ENCODE measurements around the gene SUB1. TPM values are rescaled to one million over a fixed set of nuclear protein-coding genes. Genes with fewer than 3 reads are reported as not detected.

SUB1 gene
- total and polyA plus RNA-seq, 2 donors (not counting 3 experiments of a cell fraction or from before 2014, with no cell fraction given), result 60.1 to 252 TPM

GRCh38 chr5:32645246-32645645, 59.9 kb downstream of the SUB1 start:
- H2AFZ ChIP-seq (ENCODE audit: low read depth, low read length), result no peak overlapping the region
- intact Hi-C loops (cut with micrococcal nuclease), result no loop called here
- no peaks in the 10 kb centered on the region for H3K9me1 ChIP-seq (replicated peaks; ENCODE audit: control insufficient read depth, extremely low read depth, insufficient read depth, low read length)
- TF ChIP-seq MYC (IDR thresholded peaks at IDR 0.05; ENCODE audit: low read depth, low read length) (no peak), GATA2 (IDR thresholded peaks at IDR 0.05; ENCODE audit: insufficient read depth, insufficient read length, low read depth, low read length) (no peak), MAX (IDR thresholded peaks at IDR 0.05; ENCODE audit: insufficient read depth, insufficient read length) (no peak), FOS (IDR thresholded peaks at IDR 0.05; ENCODE audit: borderline replicate concordance, insufficient read depth, low read length) (no peak), JUN (IDR thresholded peaks at IDR 0.05; ENCODE audit: borderline replicate concordance, insufficient read depth, insufficient read length, low read depth) (no peak)
- TF ChIP-seq, protein P1, sequence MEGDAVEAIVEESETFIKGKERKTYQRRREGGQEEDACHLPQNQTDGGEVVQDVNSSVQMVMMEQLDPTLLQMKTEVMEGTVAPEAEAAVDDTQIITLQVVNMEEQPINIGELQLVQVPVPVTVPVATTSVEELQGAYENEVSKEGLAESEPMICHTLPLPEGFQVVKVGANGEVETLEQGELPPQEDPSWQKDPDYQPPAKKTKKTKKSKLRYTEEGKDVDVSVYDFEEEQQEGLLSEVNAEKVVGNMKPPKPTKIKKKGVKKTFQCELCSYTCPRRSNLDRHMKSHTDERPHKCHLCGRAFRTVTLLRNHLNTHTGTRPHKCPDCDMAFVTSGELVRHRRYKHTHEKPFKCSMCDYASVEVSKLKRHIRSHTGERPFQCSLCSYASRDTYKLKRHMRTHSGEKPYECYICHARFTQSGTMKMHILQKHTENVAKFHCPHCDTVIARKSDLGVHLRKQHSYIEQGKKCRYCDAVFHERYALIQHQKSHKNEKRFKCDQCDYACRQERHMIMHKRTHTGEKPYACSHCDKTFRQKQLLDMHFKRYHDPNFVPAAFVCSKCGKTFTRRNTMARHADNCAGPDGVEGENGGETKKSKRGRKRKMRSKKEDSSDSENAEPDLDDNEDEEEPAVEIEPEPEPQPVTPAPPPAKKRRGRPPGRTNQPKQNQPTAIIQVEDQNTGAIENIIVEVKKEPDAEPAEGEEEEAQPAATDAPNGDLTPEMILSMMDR (IDR thresholded peaks at IDR 0.05; ENCODE audit: extremely low read depth in 1 of 2, insufficient read depth in 1 of 2, low read depth in 1 of 2, low read length in 2 of 2), result no peak
- FAIRE-seq (no peak), DNase-seq (ENCODE audit: low read depth, low spot score) (no peak)
- dilution Hi-C loops (cut with MboI; ENCODE audit: extremely low pct_ligation_motif_present, low sequenced_read_pairs), result no loop called here
- no peaks in the 10 kb centered on the region for H3K9me3 ChIP-seq (replicated peaks; ENCODE audit: control insufficient read depth, insufficient read depth, low read length)
- H3K9ac ChIP-seq (replicated peaks; ENCODE audit: extremely low read depth, insufficient read depth, low read length), result no peak overlapping the region
- ChIA-PET POLR2A (no interaction called here), CTCF (no interaction called here)
- no peaks in the 10 kb centered on the region for H3K79me2 ChIP-seq (ENCODE audit: control insufficient read depth, insufficient read depth, low read length)
- no peaks in the 10 kb centered on the region for H3K27me3 ChIP-seq (ENCODE audit: control insufficient read depth in 2 of 2, insufficient read depth in 2 of 2, low read length in 2 of 2)
- no peaks in the 10 kb centered on the region for H4K20me1 ChIP-seq (replicated peaks; ENCODE audit: control insufficient read depth, extremely low read depth, insufficient read depth, low read length)
- H3K4me2 ChIP-seq (ENCODE audit: insufficient read depth, low read length), result no peak overlapping the region
- H3K36me3 ChIP-seq (ENCODE audit: control insufficient read depth in 2 of 2, extremely low read depth in 1 of 2, insufficient read depth in 2 of 2, low read length in 2 of 2), result no peaks in the 10 kb centered on the region
- no peak overlapping the region for H3K4me3 ChIP-seq (replicated peaks in 1 of 3; ENCODE audit: insufficient read depth in 1 of 3, low read depth in 1 of 3, low read length in 3 of 3)
- no peak overlapping the region for H3K27ac ChIP-seq (ENCODE audit: insufficient read depth, low read depth, low read length)
- no peaks in the 10 kb centered on the region for H3K4me1 ChIP-seq (ENCODE audit: control insufficient read depth, extremely low read depth, insufficient read depth, low read length)
- BruUV-seq (replicated peaks), result no TSS peak
